Peyer's patch (tissue), 4 donors: Measurements from ENCODE around the gene FGD5.

ENCODE experiments used
- POLR2A ChIP-seq, 2 donors: fragments of 450-650 bp; IDR thresholded peaks; one replicate each; pipeline ENCODE4 v1.5.1; 2017; ENCODE audit warnings: antibody characterized with exemption in 2 of 2, mild to moderate bottlenecking in 2 of 2, moderate library complexity in 2 of 2
- TF ChIP-seq, protein P1 (sequence below), 6 experiments: fragments of 450-650 bp in 4 of 6; fragments of 200-600 bp in 2 of 6; sonication (generic) in 1 of 6; IDR thresholded peaks; one replicate each; pipeline ENCODE4 v1.5.1; 2017 to 2019; ENCODE audit warnings: antibody characterized with exemption in 6 of 6, mild to moderate bottlenecking in 3 of 6, moderate library complexity in 1 of 6

DNA sequence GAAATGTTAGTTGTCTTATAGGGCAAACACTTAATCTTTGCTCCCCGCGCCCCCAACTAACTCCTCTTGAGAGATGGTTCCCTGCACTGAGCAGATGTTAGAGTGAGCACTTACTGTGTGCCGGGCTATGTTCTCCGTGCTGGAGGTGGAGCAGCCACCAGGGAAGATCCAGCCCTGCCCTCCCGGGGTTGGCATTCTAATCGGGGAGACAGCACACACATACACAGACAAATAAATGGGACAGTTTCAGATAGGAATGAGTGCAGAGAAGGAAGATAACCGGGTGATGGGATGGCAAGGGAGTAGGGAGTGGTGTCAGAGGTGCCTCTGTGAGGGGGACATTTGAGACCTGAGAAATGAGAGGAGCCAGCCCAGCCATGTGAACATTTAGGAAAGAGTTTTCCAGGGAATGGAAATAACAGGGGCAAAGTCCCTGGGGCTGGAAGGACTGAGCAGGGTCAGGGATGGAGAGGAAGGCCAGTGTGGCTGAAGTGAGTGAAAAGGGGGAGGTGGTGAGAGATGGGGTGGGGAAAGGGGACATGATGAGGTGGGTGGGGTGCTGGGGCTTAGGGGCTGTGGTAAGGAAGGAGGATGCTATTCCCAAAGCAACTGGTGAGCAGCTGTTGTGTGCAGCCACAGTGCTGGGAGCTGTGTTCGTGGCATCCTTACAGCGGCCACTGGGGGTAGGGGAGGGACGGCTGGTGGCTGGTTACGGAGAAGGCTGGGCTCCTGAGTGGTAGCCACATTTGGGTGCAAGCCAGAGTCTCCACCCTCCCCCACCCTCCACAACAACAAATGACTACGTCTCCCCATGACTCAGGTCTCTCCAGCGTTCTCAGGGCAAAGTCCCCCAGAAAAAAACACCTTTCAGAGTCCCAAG lies 15.4 kb upstream of the FGD5 start:
- TF ChIP-seq, protein P1, sequence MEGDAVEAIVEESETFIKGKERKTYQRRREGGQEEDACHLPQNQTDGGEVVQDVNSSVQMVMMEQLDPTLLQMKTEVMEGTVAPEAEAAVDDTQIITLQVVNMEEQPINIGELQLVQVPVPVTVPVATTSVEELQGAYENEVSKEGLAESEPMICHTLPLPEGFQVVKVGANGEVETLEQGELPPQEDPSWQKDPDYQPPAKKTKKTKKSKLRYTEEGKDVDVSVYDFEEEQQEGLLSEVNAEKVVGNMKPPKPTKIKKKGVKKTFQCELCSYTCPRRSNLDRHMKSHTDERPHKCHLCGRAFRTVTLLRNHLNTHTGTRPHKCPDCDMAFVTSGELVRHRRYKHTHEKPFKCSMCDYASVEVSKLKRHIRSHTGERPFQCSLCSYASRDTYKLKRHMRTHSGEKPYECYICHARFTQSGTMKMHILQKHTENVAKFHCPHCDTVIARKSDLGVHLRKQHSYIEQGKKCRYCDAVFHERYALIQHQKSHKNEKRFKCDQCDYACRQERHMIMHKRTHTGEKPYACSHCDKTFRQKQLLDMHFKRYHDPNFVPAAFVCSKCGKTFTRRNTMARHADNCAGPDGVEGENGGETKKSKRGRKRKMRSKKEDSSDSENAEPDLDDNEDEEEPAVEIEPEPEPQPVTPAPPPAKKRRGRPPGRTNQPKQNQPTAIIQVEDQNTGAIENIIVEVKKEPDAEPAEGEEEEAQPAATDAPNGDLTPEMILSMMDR (IDR thresholded peaks at IDR 0.05): peak in 3 of 6 experiments; percentile 32 to 45 (median 38)
- peak; percentile 12 to 26 for TF ChIP-seq POLR2A (IDR thresholded peaks at IDR 0.05)
